Activated CD4-positive, alpha-beta memory T cell treated with anti-CD3 and anti-CD28 coated beads, Interleukin-2, amount 10 ng/mL, durations not matched to agents 7 days and 5 days (primary cell): ENCODE results near the gene VIP. TPM values are rescaled to one million over a fixed set of nuclear protein-coding genes. Genes with fewer than 3 reads are reported as not detected.

Experiments used
- total RNA-seq, 2 experiments: library from RNA; stranded (reverse); gene quantifications; one replicate each; pipeline ENCODE4 v1.2.3, GENCODE V29; 2021

Gene VIP
- total RNA-seq, 2 experiments from 2014 or later = not detected

Other genes with a start within 250 kb of the VIP start
- gene SYNE1, start 113.4 kb upstream of the VIP start, total RNA-seq = 10 to 100 TPM; 85.5 to 86.8 TPM
- gene MYCT1, start 52.9 kb upstream of the VIP start, total RNA-seq = not detected
- gene FBXO5, start 232.2 kb downstream of the VIP start, total RNA-seq = 10 to 100 TPM; 68.7 to 71.2 TPM